ENCODE measurements around the gene PRKCA. TPM values are rescaled to one million over a fixed set of nuclear protein-coding genes. Genes with fewer than 3 reads are reported as not detected.
A peak's percentile ranks its signal among the peaks of the same experiment; 100 is the strongest.

PRKCA gene
- total RNA-seq, 2 donors from 2014 or later: 6.5 to 6.6 TPM

- H3K36me3 ChIP-seq (replicated peaks in 1 of 2; ENCODE audit: insufficient read depth in 1 of 2, low read depth in 2 of 2): no peaks in the 10 kb centered on the region
- H3K9me3 ChIP-seq: no peaks in the 10 kb centered on the region
- DNase-seq (no peak), ATAC-seq (no peak)
- TF ChIP-seq POLR2A (IDR thresholded peaks at IDR 0.05): no peak
- no peak for TF ChIP-seq CTCF (IDR thresholded peaks at IDR 0.05)
- no peaks in the 10 kb centered on the region for H3K4me1 ChIP-seq
- no peak overlapping the region for H3K4me3 ChIP-seq
- H3K27ac ChIP-seq: no peak overlapping the region
- intact Hi-C loops (cut with DNase I): loop anchor here (10.0 kb wide), 1 partner anchor 416 kb away; no protein-coding TSS in a partner anchor
- H3K27me3 ChIP-seq: no peaks in the 10 kb centered on the region
- 69 to 74% methylated on average over 6 of the region's 6 CpGs for WGBS, 2 donors
Measured at GRCh38 chr17:66671156-66671555, 368.7 kb downstream of the PRKCA start.

GRCh38 chr17:66673668-66674276 is 371.4 kb downstream of the PRKCA start:
- no peaks in the 10 kb centered on the region for H3K27me3 ChIP-seq
- no peak overlapping the region for H3K4me3 ChIP-seq
- TF ChIP-seq CTCF (IDR thresholded peaks at IDR 0.05) (peak; percentile 32 to 84 (median 68)), POLR2A (IDR thresholded peaks at IDR 0.05) (no peak)
- no peaks in the 10 kb centered on the region for H3K9me3 ChIP-seq
- DNase-seq (peak; percentile 39 to 58 (median 51)), ATAC-seq (peak; percentile 70)
- H3K4me1 ChIP-seq: no peaks in the 10 kb centered on the region
- 23 to 24% methylated on average over 8 of the region's 8 CpGs for WGBS, 2 donors
- intact Hi-C loops (cut with DNase I): loop anchor here (10.0 kb wide), 1 partner anchor 419 kb away; no protein-coding TSS in a partner anchor
- H3K36me3 ChIP-seq (replicated peaks in 1 of 2; ENCODE audit: insufficient read depth in 1 of 2, low read depth in 2 of 2): no peaks in the 10 kb centered on the region
- H3K27ac ChIP-seq: no peak overlapping the region

GRCh38 chr17:66675273-66675990 is 373.0 kb downstream of the PRKCA start:
- Histone ChIP-seq H3K27ac (no peak overlapping the region), H3K9me3 (no peaks in the 10 kb centered on the region), H3K27me3 (no peaks in the 10 kb centered on the region), H3K4me3 (no peak overlapping the region), H3K36me3 (replicated peaks in 1 of 2; ENCODE audit: insufficient read depth in 1 of 2, low read depth in 2 of 2) (no peaks in the 10 kb centered on the region), H3K4me1 (no peaks in the 10 kb centered on the region)
- ATAC-seq (no peak), DNase-seq (no peak)
- WGBS, 2 donors: 88 to 90% methylated on average over 13 to 16 of the region's 16 CpGs
- intact Hi-C loops (cut with DNase I): loop anchor here (10.0 kb wide), 1 partner anchor 421 kb away; no protein-coding TSS in a partner anchor
- TF ChIP-seq POLR2A (IDR thresholded peaks at IDR 0.05): no peak
- no peak for TF ChIP-seq CTCF (IDR thresholded peaks at IDR 0.05)

GRCh38 chr17:66675991-66676371 is 373.6 kb downstream of the PRKCA start:
- Histone ChIP-seq H3K27me3 (no peaks in the 10 kb centered on the region), H3K4me1 (no peaks in the 10 kb centered on the region), H3K9me3 (no peaks in the 10 kb centered on the region), H3K36me3 (replicated peaks in 1 of 2; ENCODE audit: insufficient read depth in 1 of 2, low read depth in 2 of 2) (no peaks in the 10 kb centered on the region), H3K27ac (no peak overlapping the region), H3K4me3 (no peak overlapping the region)
- no peak for ATAC-seq
- DNase-seq: no peak
- WGBS, 2 donors: 88 to 89% methylated on average over 17 of the region's 17 CpGs
- intact Hi-C loops (cut with DNase I): loop anchor here (10.0 kb wide), 1 partner anchor 421 kb away; no protein-coding TSS in a partner anchor
- TF ChIP-seq POLR2A (IDR thresholded peaks at IDR 0.05) (no peak), CTCF (IDR thresholded peaks at IDR 0.05) (no peak)
